Endothelial cell of umbilical vein (primary cell): ENCODE measurements around the gene FAM193A. TPM values are rescaled to one million over a fixed set of nuclear protein-coding genes. Genes with fewer than 3 reads are reported as not detected.

Source experiments
- BruUV-seq: library from RNA; stranded (reverse); fragments of 400-500 nt; replicated peaks from 2 replicates; lab custom pipeline; 2021; lab: Mats Ljungman, UMichigan
- CTCF ChIA-PET: fragments of 300-600, 350-600 bp; sonication (Branson Sonifier 250); formaldehyde crosslinking; loops from one replicate; lab custom pipeline; 2021; ENCODE audit warnings: antibody characterized with exemption, inconsistent platforms; lab: Charles Lee
- POLR2A ChIA-PET: fragments of 300-600, 350-600 bp; sonication (Branson Sonifier 250); formaldehyde crosslinking; loops from one replicate; lab custom pipeline; 2021; ENCODE audit warnings: antibody characterized with exemption, inconsistent platforms; lab: Charles Lee
- DNase-seq: peaks from one replicate; pipeline ENCODE4 v3.0.0-alpha.2; 2011; ENCODE audit warnings: low read depth, low spot score
- FAIRE-seq: peaks from 2 replicates; lab custom pipeline; 2011; peaks lifted over from hg19 to GRCh38; lab: Jason Lieb, UNC
- H2AFZ ChIP-seq: 2 replicates; pipeline ENCODE4 v1.6.0; 2012; ENCODE audit warnings: low read depth, low read length, control low read depth, inconsistent platforms
- H3K27ac ChIP-seq: 2 replicates; pipeline ENCODE4 v1.5.1; 2011; ENCODE audit warnings: low read depth, mild to moderate bottlenecking, control low read depth, low read length, moderate library complexity; ENCODE audit not compliant: insufficient read depth
- H3K27me3 ChIP-seq, 2 experiments: 2 replicates each; pipeline versions ENCODE4 v1.6.0 to v1.6.1; 2011; ENCODE audit warnings: low read length in 2 of 2, mixed read lengths in 1 of 2; ENCODE audit not compliant: control insufficient read depth in 2 of 2, insufficient read depth in 2 of 2
- H3K36me3 ChIP-seq, 2 experiments: 2 replicates in 1 of 2; 3 replicates in 1 of 2; pipeline ENCODE4 v1.5.1; 2011; ENCODE audit warnings: low read length in 2 of 2, mild to moderate bottlenecking in 1 of 2, moderate library complexity in 1 of 2; ENCODE audit not compliant: control insufficient read depth in 2 of 2, insufficient read depth in 2 of 2; ENCODE audit errors: extremely low read depth in 1 of 2
- H3K4me1 ChIP-seq: 3 replicates; pipeline ENCODE4 v1.5.1; 2011; ENCODE audit warnings: mild to moderate bottlenecking, low read length; ENCODE audit not compliant: control insufficient read depth, insufficient read depth; ENCODE audit errors: extremely low read depth
- H3K4me2 ChIP-seq: 2 replicates; pipeline ENCODE4 v1.6.1; 2011; ENCODE audit warnings: low read length, control low read depth, mixed read lengths; ENCODE audit not compliant: insufficient read depth
- H3K4me3 ChIP-seq, 3 experiments: fragments of 200-600 bp in 1 of 3; sonication (generic), shearing (Covaris generic) in 1 of 3; replicated peaks in 1 of 3; 2 replicates each; pipeline ENCODE4 v1.5.1; 2011 to 2016; ENCODE audit warnings: control low read depth in 3 of 3, low read length in 3 of 3, mild to moderate bottlenecking in 2 of 3, inconsistent platforms in 1 of 3, low read depth in 1 of 3, moderate library complexity in 1 of 3; ENCODE audit not compliant: insufficient read depth in 1 of 3
- H3K79me2 ChIP-seq: 2 replicates; pipeline ENCODE4 v1.6.0; 2012; ENCODE audit warnings: low read length, inconsistent platforms; ENCODE audit not compliant: control insufficient read depth, insufficient read depth
- H3K9ac ChIP-seq: replicated peaks from 2 replicates; pipeline ENCODE3; 2011; ENCODE audit warnings: low read length, control low read depth; ENCODE audit not compliant: insufficient read depth; ENCODE audit errors: extremely low read depth
- H3K9me1 ChIP-seq: replicated peaks from 3 replicates; pipeline ENCODE4 v1.6.0; 2011; ENCODE audit warnings: mild to moderate bottlenecking, low read length; ENCODE audit not compliant: control insufficient read depth, insufficient read depth; ENCODE audit errors: extremely low read depth
- H3K9me3 ChIP-seq: replicated peaks from 2 replicates; pipeline ENCODE4 v1.5.1; 2012; ENCODE audit warnings: low read length, inconsistent platforms; ENCODE audit not compliant: control insufficient read depth, insufficient read depth
- H4K20me1 ChIP-seq: replicated peaks from 2 replicates; pipeline ENCODE3; 2011; ENCODE audit warnings: mild to moderate bottlenecking, low read length; ENCODE audit not compliant: control insufficient read depth, insufficient read depth; ENCODE audit errors: extremely low read depth
- CTCF ChIP-seq, 2 donors: IDR thresholded peaks; 1 replicate in 1 of 2; 2 replicates in 1 of 2; pipeline ENCODE4 v1.5.1; 2011; ENCODE audit warnings: low read length in 2 of 2, mild to moderate bottlenecking in 2 of 2, moderate library complexity in 2 of 2, control low read depth in 1 of 2, inconsistent platforms in 1 of 2, low read depth in 1 of 2; ENCODE audit not compliant: insufficient read depth in 1 of 2; ENCODE audit errors: extremely low read depth in 1 of 2
- EZH2 ChIP-seq: IDR thresholded peaks from 2 replicates; pipeline ENCODE4 v1.6.1; 2012; ENCODE audit warnings: borderline replicate concordance, low read depth, mild to moderate bottlenecking, moderate library complexity, low read length, inconsistent platforms; ENCODE audit not compliant: severe bottlenecking
- FOS ChIP-seq: IDR thresholded peaks from 2 replicates; pipeline ENCODE4 v1.6.1; 2011; ENCODE audit warnings: mild to moderate bottlenecking, low read length, moderate library complexity, borderline replicate concordance; ENCODE audit not compliant: insufficient read depth
- GATA2 ChIP-seq: IDR thresholded peaks from 2 replicates; pipeline ENCODE4 v1.7.0; 2011; ENCODE audit warnings: low read depth, mild to moderate bottlenecking, moderate library complexity, mixed read lengths, low read length; ENCODE audit not compliant: insufficient read length, insufficient read depth
- MAX ChIP-seq: IDR thresholded peaks from 2 replicates; pipeline ENCODE4 v1.6.1; 2011; ENCODE audit not compliant: insufficient read depth, insufficient read length
- MYC ChIP-seq: IDR thresholded peaks from one replicate; pipeline ENCODE4 v1.6.1; 2011; ENCODE audit warnings: mild to moderate bottlenecking, low read depth, low read length
- POLR2A ChIP-seq: IDR thresholded peaks from 2 replicates; pipeline ENCODE4 v1.6.1; 2012; ENCODE audit warnings: low read depth, mild to moderate bottlenecking, control low read depth, low read length
- dilution Hi-C: fragments of 300-500 bp; cut with MboI; formaldehyde crosslinking; loops from one replicate; pipeline ENCODE4 v1.15.0; 2019; ENCODE audit warnings: low sequenced_read_pairs; ENCODE audit not compliant: extremely low pct_ligation_motif_present
- intact Hi-C: fragments of 100-400 bp; cut with micrococcal nuclease; formaldehyde crosslinking; loops from one replicate; pipeline ENCODE4 v1.10.0; 2022
- polyA plus RNA-seq, 4 experiments: library from polyadenylated mRNA; depleted of rRNA in 3 of 4; stranded (reverse) in 3 of 4; unstranded in 1 of 4; fragments of >200 nt; gene quantifications; 2 replicates each; pipeline versions ENCODE4 v1.2.1 to v1.2.3, GENCODE V29; 2011 to 2012; ENCODE audit warnings: missing spikeins in 1 of 4
- total RNA-seq: library from RNA; stranded (reverse); gene quantifications from 2 replicates; pipeline ENCODE4 v1.2.3, GENCODE V29; 2021

FAM193A gene
- total and polyA plus RNA-seq, 2 donors (not counting 3 experiments of a cell fraction or from before 2014, with no cell fraction given), result 12.3 to 32.1 TPM

- POLR2A ChIA-PET, result no interaction called here
- no peak overlapping the region for H3K4me2 ChIP-seq
- H3K36me3 ChIP-seq, result peaks cover 18 to 21% of the 10 kb centered on the region in 2 experiments
- intact Hi-C loops (loop anchor here (1.0 kb wide), 1 partner anchor 10 kb away; no protein-coding TSS in a partner anchor), dilution Hi-C loops (no loop called here)
- no peaks in the 10 kb centered on the region for H3K9me1 ChIP-seq
- peak; percentile 43 for FAIRE-seq
- peaks cover 25% of the 10 kb centered on the region for H3K4me1 ChIP-seq
- H3K4me3 ChIP-seq, result no peak overlapping the region
- no TSS peak for BruUV-seq
- peaks cover 13% of the 10 kb centered on the region for H4K20me1 ChIP-seq
- DNase-seq, result no peak
- CTCF ChIA-PET, result no interaction called here
- TF ChIP-seq GATA2 (no peak), CTCF (IDR thresholded peaks at IDR 0.05; ENCODE audit: extremely low read depth in 1 of 2, insufficient read depth in 1 of 2, low read depth in 1 of 2, low read length in 2 of 2) (no peak), POLR2A (no peak), FOS (no peak), EZH2 (no peak), MAX (no peak), MYC (no peak)
- no peaks in the 10 kb centered on the region for H3K27me3 ChIP-seq
- H3K79me2 ChIP-seq, result peaks cover 66% of the 10 kb centered on the region
- H3K9me3 ChIP-seq, result no peaks in the 10 kb centered on the region
- H2AFZ ChIP-seq, result no peak overlapping the region
- no peak overlapping the region for H3K9ac ChIP-seq
- peak overlapping the region; percentile 11 for H3K27ac ChIP-seq
Observed at GRCh38 chr4:2494992-2495391, 41.5 kb upstream of the FAM193A start.
